Activated B cell treated with CpG ODN at 0.5 μM for 24 hours (primary cell): Measurements from ENCODE around the gene ADARB1. TPM values are rescaled to one million over a fixed set of nuclear protein-coding genes. Genes with fewer than 3 reads are reported as not detected.

Experiments
- ATAC-seq: fragments of 200-7000 bp; cut with Tn5 transposase; one replicate; pipeline ENCODE4 v1.10.0; 2021; ENCODE audit warnings: low read depth, mild to moderate bottlenecking, moderate library complexity
- CTCF ChIA-PET: fragments of 350-600 bp; sonication (Branson Sonifier 250); formaldehyde crosslinking; loops from one replicate; lab custom pipeline; 2021; ENCODE audit warnings: antibody characterized with exemption; lab: Charles Lee
- POLR2A ChIA-PET: fragments of 350-600 bp; sonication (Branson Sonifier 250); formaldehyde crosslinking; loops from one replicate; lab custom pipeline; 2021; ENCODE audit warnings: antibody characterized with exemption; lab: Charles Lee
- DNase-seq: peaks from one replicate; pipeline ENCODE4 v3.0.0; 2022
- H3K27ac Mint-ChIP-seq: one replicate; pipeline ENCODE4 v1.8.0; 2020; ENCODE audit warnings: mixed read lengths
- H3K27me3 Mint-ChIP-seq: one replicate; pipeline ENCODE4 v1.8.0; 2021; ENCODE audit warnings: mixed read lengths
- H3K36me3 Mint-ChIP-seq: one replicate; pipeline ENCODE4 v1.8.0; 2021; ENCODE audit warnings: low read depth, mixed read lengths
- H3K4me1 Mint-ChIP-seq: one replicate; pipeline ENCODE4 v1.8.0; 2021; ENCODE audit warnings: mixed read lengths
- H3K4me3 Mint-ChIP-seq: one replicate; pipeline ENCODE4 v1.8.0; 2020; ENCODE audit warnings: mild to moderate bottlenecking, mixed read lengths
- H3K9me3 Mint-ChIP-seq: one replicate; pipeline ENCODE4 v1.8.0; 2020; ENCODE audit warnings: mixed read lengths
- CTCF ChIP-seq: fragments of 200-600 bp; IDR thresholded peaks from one replicate; pipeline ENCODE4 v1.8.0; 2022; ENCODE audit warnings: antibody characterized with exemption, mild to moderate bottlenecking
- intact Hi-C: fragments of 100-400 bp; cut with micrococcal nuclease; formaldehyde crosslinking; loops from one replicate; pipeline ENCODE4 v1.15.1; 2024
- total RNA-seq: library from RNA; stranded (reverse); gene quantifications from 2 replicates; pipeline ENCODE4 v1.2.3, GENCODE V29; 2022

The ADARB1 gene
- total RNA-seq, 1 donor from 2014 or later, result 22.6 TPM

- Mint-ChIP-seq H3K36me3 (no peaks in the 10 kb centered on the region), H3K4me1 (peaks cover 12% of the 10 kb centered on the region), H3K27me3 (peaks cover 16% of the 10 kb centered on the region), H3K4me3 (no peak overlapping the region), H3K9me3 (peaks cover 10% of the 10 kb centered on the region), H3K27ac (no peak overlapping the region)
- intact Hi-C loops, result no loop called here
- DNase-seq (no peak), ATAC-seq (no peak)
- ChIA-PET POLR2A (no interaction called here), CTCF (no interaction called here)
- no peak for TF ChIP-seq CTCF
These were observed 33.6 kb upstream of the ADARB1 start for GRCh38 chr21:45040739-45041138.

DNA sequence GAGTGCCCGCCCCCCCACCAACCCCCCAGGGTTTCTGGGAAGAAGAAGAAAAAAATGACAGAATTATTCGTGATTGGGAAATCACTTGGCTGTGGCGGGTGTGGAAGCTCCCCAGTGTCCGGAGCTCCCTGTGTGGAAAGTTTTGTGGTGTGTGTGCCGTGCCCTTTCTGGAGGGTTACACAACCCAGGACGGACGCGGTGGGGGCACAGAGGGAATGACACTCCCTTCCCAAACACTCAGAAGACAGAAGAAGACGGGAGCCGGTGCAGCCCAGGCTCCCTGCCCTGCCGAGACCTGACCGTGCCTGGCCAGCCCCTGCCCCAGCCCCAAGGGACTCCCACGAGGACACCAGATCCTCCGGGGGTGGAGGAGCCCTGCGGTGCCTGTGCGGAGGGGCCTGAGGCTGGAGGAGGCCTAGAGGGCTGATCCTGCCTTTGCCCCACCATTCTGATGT, 33.0 kb upstream of the ADARB1 start:
- no peak for ATAC-seq
- DNase-seq, result no peak
- Mint-ChIP-seq H3K9me3 (peaks cover 6% of the 10 kb centered on the region), H3K27me3 (peaks cover 17% of the 10 kb centered on the region), H3K36me3 (no peaks in the 10 kb centered on the region), H3K4me1 (peaks cover 12% of the 10 kb centered on the region), H3K27ac (no peak overlapping the region), H3K4me3 (no peak overlapping the region)
- ChIA-PET POLR2A (no interaction called here), CTCF (no interaction called here)
- no peak for TF ChIP-seq CTCF
- intact Hi-C loops, result no loop called here

DNA sequence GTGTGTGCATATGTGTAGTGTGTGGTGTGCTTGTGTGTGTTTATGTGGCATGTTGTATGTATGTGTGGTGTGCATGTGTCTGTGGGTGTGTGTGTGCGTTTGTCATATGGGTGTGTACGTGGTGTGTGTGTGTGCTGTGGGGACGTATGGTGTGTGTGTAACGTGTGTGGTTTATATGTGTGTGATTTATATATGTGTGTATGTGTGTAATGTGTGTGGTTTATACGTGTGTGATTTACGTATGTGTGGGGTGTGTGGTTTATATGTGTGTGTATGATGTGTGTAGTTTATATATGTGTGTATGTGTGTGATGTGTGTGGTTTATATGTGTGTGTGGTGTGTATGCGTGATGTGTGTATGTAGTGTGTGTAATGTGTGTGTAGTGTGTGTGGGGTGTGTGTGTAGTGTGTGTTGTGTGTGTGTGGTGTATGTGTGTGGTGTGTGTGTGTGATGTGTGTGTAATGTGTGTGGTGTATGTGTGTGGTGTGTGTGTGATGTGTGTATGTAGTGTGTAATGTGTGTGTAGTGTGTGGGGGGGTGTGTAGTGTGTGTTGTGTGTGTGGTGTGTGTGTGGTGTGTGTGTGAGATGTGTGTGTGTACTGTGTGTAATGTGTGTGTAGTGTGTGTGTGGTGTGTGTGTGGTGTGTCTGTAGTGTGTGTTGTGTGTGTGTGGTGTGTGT, 32.3 kb upstream of the ADARB1 start:
- CTCF ChIA-PET, result no interaction called here
- peaks cover 16% of the 10 kb centered on the region for H3K27me3 Mint-ChIP-seq
- no peak for TF ChIP-seq CTCF
- intact Hi-C loops, result no loop called here
- no peaks in the 10 kb centered on the region for H3K36me3 Mint-ChIP-seq
- POLR2A ChIA-PET, result no interaction called here
- peaks cover 12% of the 10 kb centered on the region for H3K4me1 Mint-ChIP-seq
- H3K27ac Mint-ChIP-seq, result no peak overlapping the region
- no peak for ATAC-seq
- no peak for DNase-seq
- H3K4me3 Mint-ChIP-seq, result no peak overlapping the region
- H3K9me3 Mint-ChIP-seq, result peaks cover 5% of the 10 kb centered on the region

GRCh38 chr21:45042664-45043161, 31.7 kb upstream of the ADARB1 start:
- no peak for TF ChIP-seq CTCF
- Mint-ChIP-seq H3K9me3 (peaks cover 7% of the 10 kb centered on the region), H3K36me3 (no peaks in the 10 kb centered on the region), H3K27ac (no peak overlapping the region), H3K27me3 (peaks cover 16% of the 10 kb centered on the region), H3K4me1 (peaks cover 12% of the 10 kb centered on the region), H3K4me3 (no peak overlapping the region)
- DNase-seq (no peak), ATAC-seq (no peak)
- CTCF ChIA-PET, result no interaction called here
- intact Hi-C loops, result no loop called here
- POLR2A ChIA-PET, result no interaction called here

DNA sequence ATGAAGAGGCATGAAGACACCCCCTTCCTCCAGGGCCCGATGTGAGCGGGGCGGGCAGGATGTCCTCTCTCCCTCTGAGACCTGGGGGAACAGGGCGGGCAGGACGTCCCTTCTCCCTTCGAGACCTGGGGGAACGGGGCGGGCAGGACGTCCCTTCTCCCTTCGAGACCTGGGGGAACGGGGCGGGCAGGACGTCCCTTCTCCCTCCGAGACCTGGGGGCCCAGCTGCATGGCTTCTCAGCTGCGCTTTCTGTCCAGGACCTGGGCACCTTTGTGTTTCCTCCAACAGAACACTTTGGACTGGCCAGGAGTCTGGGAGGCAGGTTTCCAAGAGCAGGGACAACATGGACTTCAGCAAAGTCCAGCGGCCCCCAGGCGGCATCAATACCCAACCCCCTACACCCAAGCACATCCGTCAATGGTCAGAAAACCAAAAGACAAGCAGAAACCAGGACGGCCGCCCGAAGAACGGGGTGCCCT, 30.8 kb upstream of the ADARB1 start:
- TF ChIP-seq CTCF, result no peak
- no peak for DNase-seq
- peaks cover 16% of the 10 kb centered on the region for H3K27me3 Mint-ChIP-seq
- peaks cover 9% of the 10 kb centered on the region for H3K4me1 Mint-ChIP-seq
- ChIA-PET POLR2A (no interaction called here), CTCF (interaction anchor here (0.9 to 1.3 kb wide), 2 partner anchors 85 to 95 kb away, joined by 3 to 4 read pairs; no protein-coding TSS in a partner anchor)
- no peaks in the 10 kb centered on the region for H3K36me3 Mint-ChIP-seq
- H3K4me3 Mint-ChIP-seq, result no peak overlapping the region
- no peak for ATAC-seq
- intact Hi-C loops, result no loop called here
- no peak overlapping the region for H3K27ac Mint-ChIP-seq
- peaks cover 7% of the 10 kb centered on the region for H3K9me3 Mint-ChIP-seq
